CD4-positive, alpha-beta T cell (primary cell): Measurements from ENCODE around the gene HMCN2. TPM values are rescaled to one million over a fixed set of nuclear protein-coding genes. Genes with fewer than 3 reads are reported as not detected.

ENCODE experiments used
- ATAC-seq: fragments of 200-7000 bp; cut with Tn5 transposase; one replicate; pipeline ENCODE4 v1.10.0; 2022; ENCODE audit warnings: mild to moderate bottlenecking; ENCODE audit not compliant: poor library complexity
- CTCF ChIA-PET: fragments of 350-600 bp; sonication (Branson Sonifier 250); formaldehyde crosslinking; loops from one replicate; lab custom pipeline; 2021; ENCODE audit warnings: antibody characterized with exemption, inconsistent platforms; lab: Charles Lee
- POLR2A ChIA-PET: fragments of 350-600 bp; sonication (Branson Sonifier 250); formaldehyde crosslinking; loops from one replicate; lab custom pipeline; 2021; ENCODE audit warnings: antibody characterized with exemption, inconsistent platforms; lab: Charles Lee
- DNase-seq, 14 experiments: peaks; one replicate each; pipeline ENCODE4 v3.0.0-alpha.2; 2013 to 2020; ENCODE audit warnings: mixed read lengths in 2 of 14
- H3K27ac ChIP-seq, 2 donors: one replicate each; pipeline versions ENCODE4 v1.5.1 to v1.7.0; 2013; ENCODE audit warnings: low read length in 2 of 2, low read depth in 1 of 2, mild to moderate bottlenecking in 1 of 2
- H3K27me3 ChIP-seq, 2 experiments: 1 replicate in 1 of 2; 2 replicates in 1 of 2; pipeline versions ENCODE4 v1.6.1 to v1.7.0; 2013; ENCODE audit warnings: low read length in 2 of 2, control low read depth in 1 of 2, mild to moderate bottlenecking in 1 of 2, moderate library complexity in 1 of 2; ENCODE audit not compliant: insufficient read depth in 2 of 2, control insufficient read depth in 1 of 2
- H3K36me3 ChIP-seq: one replicate; pipeline ENCODE4 v1.6.1; 2013; ENCODE audit warnings: low read length, control low read depth; ENCODE audit not compliant: insufficient read depth
- H3K4me1 ChIP-seq: one replicate; pipeline ENCODE4 v1.6.1; 2013; ENCODE audit warnings: low read length, control low read depth; ENCODE audit not compliant: insufficient read depth
- H3K4me3 ChIP-seq: one replicate; pipeline ENCODE4 v1.5.1; 2013; ENCODE audit warnings: mild to moderate bottlenecking, low read length, moderate library complexity
- H3K9me3 ChIP-seq, 2 experiments: 1 replicate in 1 of 2; 2 replicates in 1 of 2; pipeline versions ENCODE4 v1.6.1 to v1.7.0; 2013; ENCODE audit warnings: low read length in 2 of 2, mild to moderate bottlenecking in 2 of 2, control low read depth in 1 of 2, moderate library complexity in 1 of 2; ENCODE audit not compliant: control insufficient read depth in 1 of 2, insufficient read depth in 1 of 2
- H3K27ac Mint-ChIP-seq: one replicate; pipeline ENCODE4 v1.8.0; 2020; ENCODE audit warnings: mixed read lengths
- H3K27me3 Mint-ChIP-seq: one replicate; pipeline ENCODE4 v1.8.0; 2021; ENCODE audit warnings: mixed read lengths
- H3K36me3 Mint-ChIP-seq: one replicate; pipeline ENCODE4 v1.8.0; 2021; ENCODE audit warnings: low read depth, mixed read lengths
- H3K4me1 Mint-ChIP-seq: one replicate; pipeline ENCODE4 v1.8.0; 2021; ENCODE audit warnings: low read depth, mixed read lengths
- H3K4me3 Mint-ChIP-seq: one replicate; pipeline ENCODE4 v1.8.0; 2020; ENCODE audit warnings: mild to moderate bottlenecking, mixed read lengths
- H3K9me3 Mint-ChIP-seq: one replicate; pipeline ENCODE4 v1.8.0; 2020; ENCODE audit warnings: mixed read lengths
- CTCF ChIP-seq: fragments of 200-600 bp; IDR thresholded peaks from one replicate; pipeline ENCODE4 v1.8.0; 2022; ENCODE audit warnings: antibody characterized with exemption, mild to moderate bottlenecking
- intact Hi-C, 2 experiments: fragments of 100-400 bp; cut with DNase I in 1 of 2; cut with micrococcal nuclease in 1 of 2; formaldehyde crosslinking; loops; one replicate each; pipeline versions ENCODE4 v1.15.1 to v1.9.0; 2023 to 2025; cut with DNase I, micrococcal nuclease
- total RNA-seq, 174 experiments: library from RNA in 2 of 174; stranded (reverse) in 2 of 174; gene quantifications; one replicate each; pipeline ENCODE4 v1.2.3 and lab custom pipeline; 2021 to 2026

The HMCN2 gene
- total RNA-seq, 2 experiments from 2014 or later = not detected

- no peaks in the 10 kb centered on the region for H3K4me1 ChIP-seq
- Mint-ChIP-seq H3K36me3 (no peaks in the 10 kb centered on the region), H3K27ac (no peak overlapping the region), H3K9me3 (no peaks in the 10 kb centered on the region), H3K4me3 (no peak overlapping the region), H3K27me3 (no peaks in the 10 kb centered on the region), H3K4me1 (no peaks in the 10 kb centered on the region)
- ChIA-PET CTCF (no interaction called here), POLR2A (no interaction called here)
- no peak overlapping the region for H3K27ac ChIP-seq
- no peaks in the 10 kb centered on the region for H3K36me3 ChIP-seq
- no peak overlapping the region for H3K4me3 ChIP-seq
- ATAC-seq (no peak), DNase-seq (no peak)
- H3K27me3 ChIP-seq = peaks cover 3 to 6% of the 10 kb centered on the region in 2 experiments
- TF ChIP-seq CTCF = no peak
- peaks cover 0 to 6% of the 10 kb centered on the region in 2 experiments for H3K9me3 ChIP-seq
- intact Hi-C loops = no loop called here
Observed at GRCh38 chr9:130347931-130348330, 82.4 kb downstream of the HMCN2 start.

GRCh38 chr9:130348341-130348740 is 82.8 kb downstream of the HMCN2 start:
- no peak overlapping the region for H3K4me3 ChIP-seq
- DNase-seq (no peak), ATAC-seq (no peak)
- ChIA-PET POLR2A (no interaction called here), CTCF (no interaction called here)
- no peaks in the 10 kb centered on the region for H3K36me3 ChIP-seq
- H3K9me3 Mint-ChIP-seq = no peaks in the 10 kb centered on the region
- no peak overlapping the region for H3K27ac Mint-ChIP-seq
- H3K36me3 Mint-ChIP-seq = no peaks in the 10 kb centered on the region
- peaks cover 0 to 6% of the 10 kb centered on the region in 2 experiments for H3K9me3 ChIP-seq
- TF ChIP-seq CTCF = no peak
- no peak overlapping the region for H3K27ac ChIP-seq
- H3K4me1 ChIP-seq = no peaks in the 10 kb centered on the region
- H3K27me3 ChIP-seq = peaks cover 0 to 3% of the 10 kb centered on the region in 2 experiments
- no peaks in the 10 kb centered on the region for H3K4me1 Mint-ChIP-seq
- no peaks in the 10 kb centered on the region for H3K27me3 Mint-ChIP-seq
- no peak overlapping the region for H3K4me3 Mint-ChIP-seq
- intact Hi-C loops = no loop called here

GRCh38 chr9:130348881-130349280 is 83.3 kb downstream of the HMCN2 start:
- Mint-ChIP-seq H3K4me3 (no peak overlapping the region), H3K9me3 (no peaks in the 10 kb centered on the region), H3K4me1 (no peaks in the 10 kb centered on the region), H3K27ac (no peak overlapping the region), H3K27me3 (no peaks in the 10 kb centered on the region), H3K36me3 (no peaks in the 10 kb centered on the region)
- H3K4me3 ChIP-seq = no peak overlapping the region
- CTCF ChIA-PET = no interaction called here
- ATAC-seq (no peak), DNase-seq (no peak)
- TF ChIP-seq CTCF = no peak
- intact Hi-C loops = no loop called here
- H3K4me1 ChIP-seq = no peaks in the 10 kb centered on the region
- H3K27ac ChIP-seq = no peak overlapping the region
- H3K36me3 ChIP-seq = no peaks in the 10 kb centered on the region
- POLR2A ChIA-PET = no interaction called here
- H3K27me3 ChIP-seq = no peaks in the 10 kb centered on the region
- peaks cover 0 to 1% of the 10 kb centered on the region in 2 experiments for H3K9me3 ChIP-seq
